Measurements from ENCODE around the gene ATRIP.

GRCh38 chr3:48474619-48475018 lies 28.1 kb downstream of the ATRIP start:
- TF ChIP-seq CTCF (IDR thresholded peaks at IDR 0.05) (no peak), POLR2AphosphoS5 (IDR thresholded peaks at IDR 0.05) (no peak), POLR2A (IDR thresholded peaks at IDR 0.05) (no peak)

All from prostate gland (tissue), 2 donors.